RWPE1 (cell line): Measurements from ENCODE around the gene CARD9.

Source experiments
- CTCF ChIA-PET: fragments of 350-600 bp; sonication (Branson Sonifier 250); formaldehyde crosslinking; extraction: SDS; loops from one replicate; lab custom pipeline; 2021; lab: Yijun Ruan, JAX
- POLR2A ChIA-PET: fragments of 400-600 bp; formaldehyde crosslinking; extraction: SDS; loops from one replicate; lab custom pipeline; 2020; ENCODE audit warnings: antibody characterized with exemption; ENCODE audit not compliant: low non-redundant PET; lab: Yijun Ruan, JAX
- DNase-seq: peaks from one replicate; pipeline ENCODE4 v3.0.0; 2012; ENCODE audit warnings: low spot score
- H3K27ac ChIP-seq: fragments of 450-650 bp; 2 replicates; pipeline ENCODE4 v1.5.1; 2017
- TF ChIP-seq, protein P1 (sequence below): fragments of 450-650 bp; conservative IDR thresholded peaks from 2 replicates; pipeline ENCODE4 v1.5.1; 2017; ENCODE audit warnings: low read depth, mild to moderate bottlenecking

CARD9 gene

GRCh38 chr9:136329636-136330405 lies 43.6 kb downstream of the CARD9 start:
- POLR2A ChIA-PET = no interaction called here
- peak overlapping the region; percentile 41 for H3K27ac ChIP-seq
- CTCF ChIA-PET = interaction anchor here (0.6 to 1.9 kb wide), 4 partner anchors 10 to 56 kb away, joined by 4 to 6 read pairs (median 4); no protein-coding TSS in a partner anchor
- DNase-seq = no peak
- TF ChIP-seq, protein P1, sequence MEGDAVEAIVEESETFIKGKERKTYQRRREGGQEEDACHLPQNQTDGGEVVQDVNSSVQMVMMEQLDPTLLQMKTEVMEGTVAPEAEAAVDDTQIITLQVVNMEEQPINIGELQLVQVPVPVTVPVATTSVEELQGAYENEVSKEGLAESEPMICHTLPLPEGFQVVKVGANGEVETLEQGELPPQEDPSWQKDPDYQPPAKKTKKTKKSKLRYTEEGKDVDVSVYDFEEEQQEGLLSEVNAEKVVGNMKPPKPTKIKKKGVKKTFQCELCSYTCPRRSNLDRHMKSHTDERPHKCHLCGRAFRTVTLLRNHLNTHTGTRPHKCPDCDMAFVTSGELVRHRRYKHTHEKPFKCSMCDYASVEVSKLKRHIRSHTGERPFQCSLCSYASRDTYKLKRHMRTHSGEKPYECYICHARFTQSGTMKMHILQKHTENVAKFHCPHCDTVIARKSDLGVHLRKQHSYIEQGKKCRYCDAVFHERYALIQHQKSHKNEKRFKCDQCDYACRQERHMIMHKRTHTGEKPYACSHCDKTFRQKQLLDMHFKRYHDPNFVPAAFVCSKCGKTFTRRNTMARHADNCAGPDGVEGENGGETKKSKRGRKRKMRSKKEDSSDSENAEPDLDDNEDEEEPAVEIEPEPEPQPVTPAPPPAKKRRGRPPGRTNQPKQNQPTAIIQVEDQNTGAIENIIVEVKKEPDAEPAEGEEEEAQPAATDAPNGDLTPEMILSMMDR = no peak

DNA sequence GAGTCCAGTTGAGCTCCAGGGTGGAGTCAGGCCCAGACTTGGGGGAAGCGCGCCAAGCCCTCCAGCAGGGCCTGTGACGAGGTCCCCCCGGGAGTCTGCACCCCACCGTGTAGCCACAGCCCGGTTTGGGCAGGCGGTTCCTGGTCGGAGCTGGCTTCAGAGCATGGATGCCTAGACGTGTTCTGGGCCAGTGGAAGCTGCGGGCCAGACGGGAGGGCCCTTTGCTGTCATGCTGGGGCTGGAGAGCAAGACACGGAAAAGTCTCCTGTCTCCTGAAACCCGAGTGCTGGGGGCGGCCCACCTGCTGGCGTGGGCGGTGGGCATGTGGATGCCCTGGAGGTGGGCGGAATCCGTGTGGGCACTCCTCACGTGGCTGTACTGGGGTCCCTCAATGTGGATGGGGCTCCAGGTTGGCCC lies 44.2 kb downstream of the CARD9 start:
- TF ChIP-seq, protein P1 = no peak
- POLR2A ChIA-PET = no interaction called here
- H3K27ac ChIP-seq = peak overlapping the region; percentile 41
- DNase-seq = no peak
- CTCF ChIA-PET = interaction anchor here (0.6 to 0.9 kb wide), 3 partner anchors 10 to 57 kb away, joined by 4 read pairs; no protein-coding TSS in a partner anchor

GRCh38 chr9:136328622-136329041 lies 44.8 kb downstream of the CARD9 start:
- POLR2A ChIA-PET = no interaction called here
- no peak for DNase-seq
- peak overlapping the region; percentile 41 for H3K27ac ChIP-seq
- TF ChIP-seq, protein P1 = no peak
- CTCF ChIA-PET = interaction anchor here (0.6 to 1.8 kb wide), 4 partner anchors 9 to 17 kb away, joined by 3 to 6 read pairs (median 4); no protein-coding TSS in a partner anchor

DNA sequence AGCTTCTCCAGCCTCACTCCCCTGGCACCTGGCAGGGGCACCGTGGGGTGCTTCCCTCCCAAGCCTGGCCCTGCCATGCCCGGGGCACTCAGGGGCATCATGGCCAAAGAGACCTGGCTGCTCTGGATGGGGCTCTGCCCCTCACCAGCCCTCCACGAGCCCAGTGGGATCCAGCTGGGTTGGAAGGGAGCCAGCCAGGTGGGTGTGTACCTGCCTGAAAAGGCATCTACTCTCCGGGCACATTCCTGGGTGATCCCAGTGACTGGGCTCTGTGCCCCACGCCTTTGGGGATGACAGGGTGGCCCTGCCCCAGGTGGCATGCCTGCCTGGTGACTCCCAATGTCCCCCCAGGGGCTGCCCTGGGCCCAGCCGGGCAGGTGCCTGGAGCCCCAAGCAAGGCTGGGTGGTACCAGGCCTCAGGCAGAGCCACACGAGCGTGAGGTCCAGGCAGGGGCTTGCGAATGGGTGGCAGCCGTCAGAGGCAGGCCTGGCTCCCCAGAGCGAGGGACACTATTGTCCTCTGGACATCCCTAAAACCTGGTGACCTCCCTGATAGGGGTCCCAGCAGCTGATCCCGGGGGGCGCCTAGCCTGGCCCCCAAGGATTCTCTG lies 45.4 kb downstream of the CARD9 start:
- H3K27ac ChIP-seq = peak overlapping the region; percentile 41
- peak; percentile 77 for DNase-seq
- CTCF ChIA-PET = interaction anchor here (0.6 to 1.8 kb wide), 2 partner anchors 9 to 15 kb away, joined by 3 to 6 read pairs; no protein-coding TSS in a partner anchor
- TF ChIP-seq, protein P1 = no peak
- POLR2A ChIA-PET = no interaction called here

GRCh38 chr9:136327304-136327974 lies 46.0 kb downstream of the CARD9 start, which contains the start of gene GPSM1:
Gene GPSM1, plus strand, starts transcription at chr9:136327539. Its CDS starts 157 bp downstream, at chr9:136327696.
- POLR2A ChIA-PET = no interaction called here
- TF ChIP-seq, protein P1 = no peak
- peak; percentile 71 for DNase-seq
- CTCF ChIA-PET = interaction anchor here (1.8 kb wide), 1 partner anchor 14 kb away, joined by 6 read pairs; no protein-coding TSS in a partner anchor
- H3K27ac ChIP-seq = peak within 1 kb of the TSS; percentile 41
